Renal cortical epithelial cell (primary cell): Measurements from ENCODE around the gene TP53BP1. TPM values are rescaled to one million over a fixed set of nuclear protein-coding genes. Genes with fewer than 3 reads are reported as not detected.

ENCODE experiments used
- DNase-seq: peaks from one replicate; pipeline ENCODE4 v3.0.0-alpha.2; 2011; ENCODE audit warnings: low read depth
- total RNA-seq: library from RNA; depleted of rRNA; stranded (reverse); fragments of >200 nt; gene quantifications from 2 replicates; pipeline ENCODE4 v1.2.3, GENCODE V29; 2014

Gene TP53BP1
- total RNA-seq, 1 donor from 2014 or later = 143 TPM

DNA sequence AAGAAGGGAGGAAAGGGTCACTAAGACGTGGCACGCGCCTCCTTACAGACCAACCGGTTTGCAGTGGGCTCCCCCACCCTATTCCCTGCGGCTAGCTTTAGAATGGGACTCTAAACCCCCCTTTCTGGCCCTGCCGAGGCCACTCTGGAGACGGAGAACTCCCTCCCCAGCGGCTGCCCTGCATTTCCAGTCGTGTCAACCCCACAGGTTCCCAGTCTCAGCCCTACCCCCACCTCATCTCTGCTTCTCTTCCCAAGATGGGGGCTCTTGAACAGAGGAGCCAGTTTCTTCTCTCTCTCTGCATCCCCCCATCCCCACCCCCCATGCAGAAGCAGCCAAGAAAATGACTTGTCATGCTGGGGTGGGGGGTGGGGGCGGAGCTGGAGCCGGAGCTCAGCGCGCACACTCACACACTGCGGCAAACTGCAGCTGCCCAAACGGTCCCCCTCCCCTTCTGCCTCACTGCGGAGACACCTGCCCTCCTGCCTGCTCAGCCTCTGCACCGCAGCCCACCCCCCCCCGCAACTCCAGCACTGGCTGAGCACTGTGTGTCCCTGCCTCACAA, 25.3 kb upstream of the TP53BP1 start:
- DNase-seq = no peak

DNA sequence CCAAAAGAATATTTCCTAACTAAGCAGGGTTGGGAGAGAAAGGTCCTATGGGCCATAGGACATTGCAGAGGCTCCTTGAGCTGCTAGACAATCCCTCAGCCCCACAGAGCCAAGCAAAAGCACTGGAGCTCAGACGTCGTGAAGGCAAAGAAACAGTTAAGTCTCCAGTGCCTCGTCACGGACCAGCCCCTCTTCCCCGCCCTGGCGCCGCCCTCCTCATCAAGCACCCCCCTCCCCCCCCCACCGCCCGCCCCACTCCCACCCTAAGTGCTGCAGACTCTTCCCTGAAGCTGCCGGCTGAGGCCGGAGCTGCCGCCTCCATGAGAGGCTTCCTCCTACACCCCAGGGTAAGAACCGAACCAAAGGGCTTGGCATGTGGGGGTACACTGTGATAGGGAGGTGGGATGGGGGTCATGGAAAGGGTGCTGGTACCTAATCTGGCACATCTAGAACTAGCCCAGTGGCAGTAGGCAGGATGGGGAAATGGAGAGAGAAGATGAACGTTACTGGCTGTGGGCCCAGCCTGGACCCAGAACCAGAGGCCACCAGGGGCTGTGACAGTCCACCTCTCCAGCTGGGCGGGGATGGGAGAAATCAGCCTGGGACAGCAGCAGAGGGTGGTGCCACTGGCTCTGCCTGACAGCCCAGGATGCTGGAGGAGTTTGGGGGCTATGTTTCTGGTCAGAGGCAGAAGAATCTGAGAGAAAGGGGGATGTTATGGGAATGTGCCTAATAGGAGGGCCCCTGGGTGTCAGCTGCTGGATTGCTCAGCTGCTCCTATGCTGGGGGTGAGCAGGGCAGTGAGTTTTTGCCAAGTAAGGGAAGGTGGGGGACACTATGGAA, 24.6 kb upstream of the TP53BP1 start, which contains the start of gene MAP1A:
Gene MAP1A (plus strand): TSS at position 255 of the 843 bp plus-strand sequence. CDS start 3,866 bp downstream, outside the sequence.
- no peak for DNase-seq

DNA sequence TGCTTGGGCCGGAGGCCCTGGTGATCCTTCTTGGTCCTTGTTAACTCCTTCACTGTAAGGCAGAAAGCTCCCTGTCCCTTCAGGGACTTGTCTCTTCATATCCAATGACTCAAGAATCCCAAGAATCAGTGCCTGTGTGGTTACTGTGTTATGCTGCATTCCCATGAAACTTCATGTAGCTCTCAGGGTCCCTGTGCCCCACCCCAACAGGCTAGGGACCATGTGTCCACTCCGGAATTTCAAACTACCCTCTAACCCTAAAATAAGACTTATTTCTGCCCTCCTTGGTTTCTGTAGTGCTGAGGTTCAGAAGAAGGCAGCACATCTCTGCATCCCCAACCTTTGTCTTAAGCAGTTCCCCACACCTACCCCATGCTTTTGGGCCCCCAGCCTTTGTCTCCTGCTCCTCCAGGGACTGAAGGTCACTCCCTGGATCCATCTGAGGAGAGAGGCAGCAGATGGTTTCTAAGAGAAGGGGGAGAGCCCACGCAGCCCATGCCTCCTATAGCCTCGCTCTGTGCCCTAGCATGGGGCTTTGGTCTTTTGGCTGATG, 23.9 kb upstream of the TP53BP1 start:
- DNase-seq = no peak

DNA sequence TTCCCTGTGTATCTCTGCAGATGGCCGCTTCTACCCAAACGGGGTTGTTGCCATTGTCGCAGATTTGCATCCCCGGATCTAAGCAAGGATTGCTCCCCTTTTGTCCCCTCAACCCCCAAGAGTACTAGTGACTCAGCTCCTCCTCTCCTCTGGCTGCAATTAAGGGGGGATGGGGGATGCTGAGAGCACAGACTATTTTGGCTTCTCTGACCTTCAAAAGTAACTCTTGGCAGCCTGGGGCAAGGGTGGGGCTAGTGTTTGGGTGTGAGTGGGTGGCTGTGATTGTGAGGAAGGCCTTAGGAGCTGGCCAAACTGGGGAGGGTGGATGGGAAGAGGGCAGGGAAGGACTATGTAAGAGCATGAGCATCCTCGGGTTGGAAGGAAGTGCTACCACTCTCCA, 23.2 kb upstream of the TP53BP1 start:
- DNase-seq = no peak

DNA sequence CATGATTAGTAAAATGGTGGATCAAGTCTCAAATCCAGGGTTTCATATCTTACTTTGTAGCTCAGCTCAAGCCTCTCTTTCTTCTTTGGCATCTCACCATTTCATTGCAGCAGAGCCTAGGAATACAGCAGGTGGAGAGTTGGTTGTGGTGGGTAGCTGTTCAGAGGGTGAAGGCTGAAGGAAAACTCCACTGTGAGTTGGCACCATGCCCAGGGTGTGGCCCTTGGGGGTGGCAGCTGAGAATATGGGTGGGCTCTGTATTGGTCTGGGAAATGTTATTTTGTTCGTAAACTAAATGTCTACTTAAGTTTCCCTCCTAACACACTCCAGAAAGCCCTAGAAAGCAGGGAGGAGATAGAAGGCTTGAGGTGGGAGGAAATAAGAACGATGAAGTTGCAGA, 22.8 kb upstream of the TP53BP1 start:
- no peak for DNase-seq

DNA sequence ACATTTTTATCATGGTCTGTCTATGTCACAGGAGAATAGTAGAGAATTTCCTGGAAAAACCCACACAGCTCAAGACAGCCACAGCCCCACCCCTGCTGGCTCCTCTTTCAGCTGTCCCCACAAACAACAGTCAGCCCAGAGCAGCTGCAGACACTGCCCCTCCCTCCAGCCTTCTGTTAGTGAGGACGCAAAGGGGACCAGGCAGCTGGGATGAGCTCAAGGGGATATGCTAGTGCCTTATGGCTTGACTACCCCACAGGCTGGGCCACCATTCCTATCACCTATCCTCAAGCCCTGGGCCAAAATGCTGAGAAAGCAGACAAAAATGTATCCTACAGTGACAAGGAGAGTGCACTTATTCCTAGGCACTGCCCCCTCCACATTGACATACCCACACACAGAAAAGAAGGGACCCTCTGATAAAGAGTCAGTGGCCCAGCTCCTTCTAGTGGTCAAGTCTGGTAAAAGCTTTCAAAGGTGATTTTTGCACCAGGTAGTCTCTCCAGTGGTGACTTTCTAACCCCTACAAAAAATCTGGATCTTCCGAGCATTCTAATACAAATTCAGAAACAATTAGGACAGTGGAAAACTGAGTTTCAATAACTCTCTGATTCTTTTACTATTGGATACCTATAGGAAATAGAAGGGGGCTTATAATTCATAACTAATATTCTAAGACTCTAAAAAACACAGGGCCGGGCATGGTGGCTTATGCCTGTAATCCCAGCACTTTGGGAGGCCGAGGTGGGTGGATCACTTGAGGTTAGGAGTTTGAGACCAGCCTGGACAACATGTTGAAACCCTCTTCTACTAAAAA, 21.5 kb upstream of the TP53BP1 start:
- no peak for DNase-seq

DNA sequence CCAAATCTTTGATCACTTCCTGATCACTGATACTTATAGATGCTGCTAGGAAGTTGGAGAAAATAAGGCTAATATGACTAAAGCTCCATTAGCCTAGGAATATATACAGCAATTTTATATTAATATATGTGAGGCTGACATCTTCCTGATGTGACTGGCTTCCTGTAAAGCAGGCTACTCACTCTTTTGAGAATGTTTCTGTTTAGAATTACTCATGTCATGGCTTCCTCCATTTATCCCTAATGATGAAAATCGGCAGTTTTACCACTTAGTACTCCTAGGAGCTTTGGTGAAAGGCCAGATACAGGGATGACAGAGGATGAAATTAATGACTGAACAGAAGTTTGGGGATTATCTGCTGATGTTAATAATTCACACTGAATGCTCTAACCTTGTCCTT, 20.6 kb upstream of the TP53BP1 start:
- no peak for DNase-seq

DNA sequence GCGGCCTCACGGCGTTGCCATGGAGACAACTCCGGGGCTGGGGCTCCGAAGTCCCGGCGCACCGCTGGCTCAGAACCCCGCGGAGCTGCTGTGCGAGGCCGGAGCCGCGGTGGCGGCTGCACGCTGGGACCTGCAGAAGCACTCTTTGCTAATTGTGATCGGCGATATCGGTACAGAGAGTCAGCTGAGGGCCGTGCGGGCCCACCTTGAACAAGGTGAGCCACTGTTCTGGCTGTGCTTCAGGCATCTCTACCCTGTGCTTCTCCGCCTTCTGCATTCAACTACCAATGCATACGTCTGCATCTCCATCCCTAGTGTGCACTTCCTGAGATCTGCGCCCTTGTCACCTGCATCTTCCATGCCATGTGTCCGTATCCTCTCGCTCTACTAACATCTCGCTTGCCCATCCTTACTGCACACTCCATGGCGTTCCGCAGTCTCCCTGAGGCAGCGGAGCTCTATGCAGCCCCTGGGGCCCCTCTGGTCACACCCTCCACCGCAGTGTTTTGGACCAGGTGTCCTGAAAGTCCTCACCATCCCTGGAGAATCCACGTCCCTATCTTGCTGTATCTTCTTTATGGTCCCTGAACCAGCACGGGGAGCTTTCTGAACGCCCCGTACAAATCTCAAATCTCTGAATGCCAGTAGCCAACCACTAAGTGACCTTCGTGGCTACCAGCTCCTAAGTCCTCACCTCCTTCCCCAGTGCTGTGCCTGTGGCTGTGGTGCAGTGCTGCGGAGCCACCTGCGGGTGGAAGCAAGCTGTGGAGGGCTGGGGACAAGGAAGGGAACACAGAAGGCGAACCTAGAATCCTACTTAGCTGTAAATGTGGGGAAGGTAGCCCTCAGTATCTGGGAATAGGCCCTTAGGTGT, 18.3 kb upstream of the TP53BP1 start:
- DNase-seq = peak; percentile 26

DNA sequence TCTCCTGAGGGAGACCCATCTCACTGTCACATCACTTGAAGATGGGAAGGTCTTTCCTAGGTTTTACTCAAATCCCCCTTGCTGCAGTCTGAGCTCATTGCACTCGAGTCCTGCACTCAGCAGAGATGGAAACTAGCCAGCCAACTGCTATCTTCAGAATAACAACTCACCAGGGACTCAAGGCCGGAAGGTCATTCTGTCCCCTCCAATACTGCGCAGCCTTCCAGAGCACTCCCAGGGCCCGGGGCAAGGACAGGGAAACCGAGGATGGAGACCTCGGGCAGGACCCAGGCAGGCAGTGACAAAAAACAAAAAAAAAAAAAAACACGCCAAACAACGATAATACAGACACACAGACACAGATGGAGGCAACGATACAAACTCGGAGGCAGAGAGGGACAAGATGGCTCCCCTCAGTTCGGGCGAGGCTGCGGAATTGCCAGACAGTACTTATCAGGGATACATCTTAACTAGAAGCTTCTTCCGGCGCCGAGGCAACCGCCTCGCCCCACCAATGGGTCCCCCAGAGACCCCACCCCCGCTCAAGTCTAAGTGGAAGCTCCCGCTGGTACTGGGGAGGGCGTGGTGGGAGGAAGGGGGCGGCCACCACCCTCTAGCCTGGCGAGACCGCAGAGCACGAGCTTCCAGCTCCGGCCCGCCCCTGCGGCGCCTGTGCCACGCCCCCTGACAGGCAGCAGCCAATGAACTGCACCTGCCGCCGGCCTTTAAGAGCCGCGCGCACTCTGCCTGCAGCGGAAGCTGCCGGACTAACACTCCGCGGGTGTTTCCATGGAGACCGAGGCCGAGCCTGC, 17.4 kb upstream of the TP53BP1 start:
- DNase-seq = peak; percentile 93

DNA sequence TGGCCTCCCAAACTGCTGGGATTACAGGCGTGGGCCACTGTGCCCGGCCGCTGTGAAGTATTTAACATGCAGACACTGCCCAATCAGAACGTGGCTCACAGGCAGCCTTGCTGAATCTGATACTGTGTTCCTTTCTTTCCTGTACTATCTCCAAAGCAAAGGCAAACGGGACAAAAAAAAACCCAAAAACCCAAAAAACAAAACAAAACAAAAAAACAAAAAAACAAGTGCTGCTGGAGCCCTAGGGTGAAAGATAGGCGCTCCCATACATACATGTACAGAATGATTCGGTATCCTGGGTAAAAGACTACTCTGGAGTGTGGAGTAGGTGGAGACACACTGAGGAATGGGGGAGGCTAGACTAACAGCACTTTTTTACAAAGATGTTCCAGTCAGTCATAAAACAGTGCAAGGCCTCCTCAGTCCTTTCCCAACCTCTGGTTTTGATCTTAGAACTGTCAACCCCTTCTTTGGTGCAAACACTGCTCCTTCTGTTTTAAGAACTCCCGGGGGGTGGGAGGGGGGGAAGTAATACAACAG, 16.8 kb upstream of the TP53BP1 start:
- DNase-seq = no peak

DNA sequence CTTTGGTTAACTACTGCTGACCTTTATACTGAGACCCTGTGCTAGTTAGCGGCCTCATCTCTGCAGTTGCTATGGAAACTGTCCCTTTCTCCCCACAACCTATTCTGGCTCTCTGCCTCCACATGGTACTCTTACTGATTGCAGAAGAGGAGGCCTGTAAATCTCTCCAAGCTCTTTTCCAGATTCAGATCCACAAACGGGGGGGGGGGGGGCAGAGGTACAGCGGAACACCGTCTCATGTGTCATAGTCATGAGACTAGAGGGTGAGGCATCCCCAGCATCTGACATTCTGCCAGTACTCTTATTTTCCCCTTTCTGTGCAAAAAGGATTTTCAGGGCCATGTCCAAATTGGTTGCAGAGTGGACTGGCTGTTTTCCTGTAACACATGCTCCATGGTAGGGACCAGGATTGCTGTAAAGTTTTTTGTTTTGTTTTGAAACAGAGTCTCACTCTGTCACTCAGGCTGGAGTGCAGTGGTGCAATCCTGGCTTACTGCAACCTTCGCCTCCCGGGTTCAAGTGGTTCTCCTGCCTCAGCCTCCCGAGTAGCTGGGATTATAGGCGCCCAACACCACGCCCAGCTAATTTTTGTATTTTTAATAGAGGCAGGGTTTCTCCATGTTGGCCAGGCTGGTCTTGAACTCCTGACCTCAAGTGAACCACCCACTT, 16.2 kb upstream of the TP53BP1 start:
- no peak for DNase-seq

DNA sequence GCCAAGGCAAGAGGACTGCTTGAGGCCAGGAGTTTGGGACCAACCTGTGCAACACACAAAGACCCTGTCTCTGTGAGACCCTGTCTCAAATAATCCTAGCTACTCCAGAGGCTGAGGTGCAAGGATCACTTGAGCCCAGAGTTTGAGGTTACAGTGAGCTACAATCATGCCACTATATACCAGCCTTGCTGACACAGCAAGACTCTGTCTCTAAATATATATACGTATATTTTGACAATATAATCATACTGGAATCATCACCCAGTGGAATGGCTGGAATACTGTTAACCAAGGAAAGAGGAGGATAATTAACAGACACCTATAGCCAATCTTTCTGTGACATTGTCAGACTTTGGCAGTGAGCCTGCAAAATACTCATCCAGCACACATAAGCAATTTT, 15.5 kb upstream of the TP53BP1 start:
- no peak for DNase-seq

DNA sequence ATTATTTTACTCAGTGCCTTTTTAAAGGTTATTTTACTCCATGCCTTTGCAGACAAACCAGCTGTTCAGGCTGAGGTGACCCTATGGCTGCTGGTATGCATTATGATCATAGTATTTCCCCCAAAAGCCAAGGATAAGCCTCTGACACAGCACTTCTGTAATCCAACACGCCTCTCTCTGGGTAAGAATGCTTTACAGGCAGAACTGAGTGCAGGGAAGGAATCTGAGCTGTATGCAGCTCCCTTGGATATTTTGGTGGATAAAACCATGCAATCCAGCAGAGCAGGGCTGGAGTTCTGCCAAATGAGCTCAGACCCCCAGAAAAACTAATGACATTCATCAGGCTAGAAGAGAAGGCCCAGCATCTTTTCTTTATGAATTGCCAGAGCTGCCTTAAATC, 12.8 kb upstream of the TP53BP1 start:
- DNase-seq = no peak

DNA sequence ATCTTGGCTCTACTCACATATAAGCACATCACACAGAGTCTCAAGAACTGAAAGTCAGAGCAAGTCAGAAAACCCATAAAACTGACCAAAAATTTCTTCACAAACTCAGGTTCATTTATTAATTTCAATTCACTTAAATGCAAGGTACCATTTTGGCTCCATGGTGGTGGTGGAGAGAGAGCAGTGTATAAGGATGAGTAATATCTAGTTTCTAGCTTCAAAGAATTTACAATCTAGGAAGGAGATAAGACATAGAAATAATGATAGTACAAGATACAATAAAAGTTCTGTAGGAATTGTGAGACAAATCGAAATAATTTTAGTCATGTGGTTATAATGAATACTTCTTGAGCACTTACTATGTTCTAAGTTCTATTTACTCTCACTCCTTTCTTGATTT, 6.7 kb upstream of the TP53BP1 start:
- DNase-seq = no peak

DNA sequence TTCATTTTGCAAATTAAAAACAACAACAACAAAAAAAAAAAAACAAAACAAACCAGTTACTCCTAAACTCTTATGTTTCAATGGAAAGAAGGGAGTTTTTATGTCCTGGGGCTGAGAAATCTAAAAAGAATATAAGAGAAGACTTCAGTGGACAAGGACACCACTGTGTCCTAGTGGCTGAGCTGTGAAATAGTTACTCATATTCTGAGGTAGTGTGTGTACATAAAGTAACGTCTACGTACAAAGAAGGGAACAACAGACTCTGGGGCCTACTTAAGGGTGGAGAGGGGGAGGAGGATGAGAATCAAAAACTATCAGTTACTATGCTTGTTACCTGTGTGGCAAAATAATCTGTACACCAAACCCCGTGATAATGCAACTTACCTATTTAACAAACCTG, 6.0 kb upstream of the TP53BP1 start:
- no peak for DNase-seq

DNA sequence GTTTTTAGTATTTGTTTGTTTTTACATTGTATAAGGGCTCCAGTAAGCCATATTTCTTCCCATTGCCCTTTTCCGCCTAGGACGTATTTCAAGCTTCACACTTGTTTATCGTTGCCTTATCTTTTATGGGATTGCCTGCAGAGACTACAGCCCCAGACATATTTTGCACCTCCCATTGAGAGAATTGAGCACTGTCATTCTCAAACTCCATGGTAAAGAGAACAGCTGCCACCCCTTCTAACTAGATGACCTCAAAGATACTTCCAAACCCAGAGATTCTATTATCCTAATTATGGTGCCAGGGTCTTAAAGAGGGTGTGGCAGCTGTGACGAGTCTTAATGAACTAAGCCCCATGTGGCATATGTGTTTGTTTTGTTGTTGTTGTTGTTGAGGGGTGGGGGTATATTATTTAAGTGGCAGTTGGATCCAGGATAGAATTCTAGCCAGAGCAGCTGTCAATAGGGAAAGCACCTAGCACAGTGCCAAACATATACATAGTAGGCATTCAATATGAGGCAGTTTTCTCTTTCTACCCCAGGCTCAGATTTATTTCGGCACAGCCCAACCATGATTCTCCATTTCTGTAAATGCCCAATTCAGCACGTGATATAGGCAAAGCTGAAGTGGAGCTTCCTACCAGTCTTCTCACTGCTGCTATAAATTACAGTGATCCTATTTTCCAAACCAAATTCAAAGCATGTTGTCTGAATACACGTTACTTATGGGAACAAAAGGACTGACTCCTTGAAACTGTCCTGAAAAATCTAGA, 932 bp upstream of the TP53BP1 start:
- DNase-seq = no peak

DNA sequence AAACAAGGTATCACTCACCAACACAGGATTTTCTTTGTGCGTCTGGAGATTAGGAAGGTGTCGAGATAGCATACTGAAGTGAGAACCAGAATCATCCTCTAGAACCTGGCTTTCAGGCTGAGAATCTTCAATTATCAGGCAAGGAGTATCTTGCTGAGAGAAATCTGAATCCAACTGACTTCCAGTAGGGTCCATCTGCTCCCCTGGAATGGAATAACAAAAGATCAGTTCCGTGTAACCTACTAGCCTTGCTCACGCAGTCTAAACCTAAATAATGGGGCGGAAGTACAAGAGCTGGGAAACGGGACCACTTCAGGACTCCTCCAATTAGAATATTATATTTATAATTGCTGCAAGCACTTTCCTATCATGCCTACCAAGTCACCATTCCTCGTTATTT, 690 bp downstream of the TP53BP1 start:
- DNase-seq = no peak

DNA sequence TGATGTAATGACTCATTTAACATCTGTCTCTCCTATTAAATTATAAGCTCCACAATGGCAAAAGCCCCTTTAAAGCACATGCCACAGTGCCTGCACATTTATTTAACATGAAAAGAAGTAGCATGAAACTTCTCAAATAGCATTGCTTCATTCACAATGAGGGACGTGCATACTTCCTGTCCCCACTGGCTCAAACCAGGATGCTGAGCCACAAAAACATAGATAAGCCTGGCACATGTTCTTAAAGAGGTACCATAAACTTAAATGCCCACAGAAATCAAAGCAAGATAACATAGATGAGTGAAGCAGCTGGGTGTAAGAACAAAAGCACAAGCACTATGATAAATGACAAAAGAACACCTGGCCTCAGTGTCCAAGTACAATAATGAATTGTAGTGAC, 3.8 kb downstream of the TP53BP1 start:
- DNase-seq = no peak

DNA sequence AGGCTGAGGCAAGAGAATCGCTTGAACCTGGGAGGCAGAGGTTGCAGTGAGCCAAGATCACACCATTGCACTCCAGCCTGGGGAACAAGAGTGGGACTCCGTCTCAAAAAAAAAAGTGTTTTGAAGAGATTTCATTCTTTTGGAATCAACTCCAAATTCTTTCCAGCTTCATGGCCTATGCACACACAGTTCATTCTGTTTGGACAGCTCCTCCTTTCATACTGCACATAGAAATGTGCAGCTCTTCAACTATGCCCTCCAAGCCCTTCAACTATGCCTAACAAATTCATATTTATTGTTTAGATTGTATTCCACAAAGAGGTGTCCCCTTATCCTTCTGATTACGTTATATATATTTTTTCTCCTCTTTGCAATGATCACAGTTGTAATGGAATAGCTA, 4.2 kb downstream of the TP53BP1 start:
- no peak for DNase-seq
